HG03135 (cell line): ENCODE results near the gene CPLX1.

Source experiments
- ATAC-seq: cut with Tn5 transposase; IDR thresholded peaks from one replicate; pipeline ENCODE4 v1.9.1; 2021; ENCODE audit warnings: mild to moderate bottlenecking, moderate library complexity; ENCODE audit not compliant: unreplicated experiment

CPLX1 gene

GRCh38 chr4:793941-794621 lies 31.8 kb downstream of the CPLX1 start:
- no peak for ATAC-seq

- ATAC-seq, result no peak
These were observed 32.7 kb downstream of the CPLX1 start for GRCh38 chr4:793093-793861.

- ATAC-seq, result no peak
These were observed 33.3 kb downstream of the CPLX1 start for GRCh38 chr4:792626-793092.

- ATAC-seq, result no peak
These were observed 33.9 kb downstream of the CPLX1 start for GRCh38 chr4:791898-792625.

GRCh38 chr4:791252-791897 lies 34.6 kb downstream of the CPLX1 start:
- ATAC-seq, result no peak

- ATAC-seq, result no peak
These were observed 35.5 kb downstream of the CPLX1 start for GRCh38 chr4:790466-790820.

- ATAC-seq, result no peak
These were observed 36.1 kb downstream of the CPLX1 start for GRCh38 chr4:789571-790465.

GRCh38 chr4:788636-789297 lies 37.2 kb downstream of the CPLX1 start:
- no peak for ATAC-seq

- no peak for ATAC-seq
These were observed 37.8 kb downstream of the CPLX1 start for GRCh38 chr4:788006-788635.

GRCh38 chr4:787561-787981 lies 38.4 kb downstream of the CPLX1 start:
- no peak for ATAC-seq

- ATAC-seq, result no peak
These were observed 39.0 kb downstream of the CPLX1 start for GRCh38 chr4:786861-787300.

- ATAC-seq, result no peak
These were observed 39.7 kb downstream of the CPLX1 start for GRCh38 chr4:786074-786741.

- ATAC-seq, result no peak
These were observed 40.4 kb downstream of the CPLX1 start for GRCh38 chr4:785332-786073.

- no peak for ATAC-seq
These were observed 41.3 kb downstream of the CPLX1 start for GRCh38 chr4:784401-785331.

GRCh38 chr4:781493-782216 lies 44.3 kb downstream of the CPLX1 start:
- ATAC-seq, result peak; percentile 96
